GDM1 (cell line): ENCODE results near the gene CLPTM1L.

Experiments used
- DNase-seq: peaks from one replicate; lab custom pipeline; 2025; lab: John Stamatoyannopoulos, UW

The CLPTM1L gene, protein sequence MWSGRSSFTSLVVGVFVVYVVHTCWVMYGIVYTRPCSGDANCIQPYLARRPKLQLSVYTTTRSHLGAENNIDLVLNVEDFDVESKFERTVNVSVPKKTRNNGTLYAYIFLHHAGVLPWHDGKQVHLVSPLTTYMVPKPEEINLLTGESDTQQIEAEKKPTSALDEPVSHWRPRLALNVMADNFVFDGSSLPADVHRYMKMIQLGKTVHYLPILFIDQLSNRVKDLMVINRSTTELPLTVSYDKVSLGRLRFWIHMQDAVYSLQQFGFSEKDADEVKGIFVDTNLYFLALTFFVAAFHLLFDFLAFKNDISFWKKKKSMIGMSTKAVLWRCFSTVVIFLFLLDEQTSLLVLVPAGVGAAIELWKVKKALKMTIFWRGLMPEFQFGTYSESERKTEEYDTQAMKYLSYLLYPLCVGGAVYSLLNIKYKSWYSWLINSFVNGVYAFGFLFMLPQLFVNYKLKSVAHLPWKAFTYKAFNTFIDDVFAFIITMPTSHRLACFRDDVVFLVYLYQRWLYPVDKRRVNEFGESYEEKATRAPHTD

GRCh38 chr5:1344975-1345838 is at the start of gene CLPTM1L:
Gene CLPTM1L, minus strand, starts transcription at chr5:1345099. Its CDS starts 258 bp downstream, at chr5:1344841.
- peak; percentile 79 for DNase-seq

GRCh38 chr5:1393571-1394501 is 48.9 kb upstream of the CLPTM1L start:
- no peak for DNase-seq

DNA sequence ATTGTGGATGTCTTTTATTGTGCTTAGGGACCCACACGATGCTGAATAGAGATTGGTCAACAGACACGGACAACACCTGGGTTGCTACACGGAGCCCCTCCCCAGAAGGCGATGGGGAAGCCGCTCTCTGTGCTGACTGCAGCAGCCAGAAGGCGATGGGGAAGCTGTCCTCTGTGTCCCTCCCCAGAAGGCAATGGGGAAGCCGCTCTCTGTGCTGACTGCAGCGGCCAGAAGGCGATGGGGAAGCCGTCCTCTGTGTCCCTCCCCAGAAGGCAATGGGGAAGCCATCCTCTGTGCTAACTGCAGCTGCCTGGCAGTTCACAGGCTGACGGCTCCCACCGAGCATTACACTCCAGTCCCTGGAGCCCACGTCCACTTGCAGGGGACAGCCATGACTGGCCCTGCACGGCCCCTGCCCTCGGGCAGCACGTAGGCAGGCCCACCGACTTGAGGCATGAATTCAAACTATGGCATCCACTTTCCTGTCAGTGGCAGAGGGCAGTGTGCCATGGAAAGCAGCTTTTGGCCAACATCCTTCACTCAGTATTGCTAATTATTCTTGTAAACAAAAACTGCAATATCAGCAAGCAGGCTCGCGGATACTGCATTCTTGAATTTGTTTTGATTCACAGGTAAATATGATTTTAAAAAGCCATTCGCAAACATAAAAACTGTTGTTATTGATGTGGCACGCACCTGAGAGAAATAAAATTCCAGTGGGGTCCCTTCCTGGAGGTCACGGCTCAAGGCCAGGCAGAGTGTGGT is 48.1 kb upstream of the CLPTM1L start:
- no peak for DNase-seq

DNA sequence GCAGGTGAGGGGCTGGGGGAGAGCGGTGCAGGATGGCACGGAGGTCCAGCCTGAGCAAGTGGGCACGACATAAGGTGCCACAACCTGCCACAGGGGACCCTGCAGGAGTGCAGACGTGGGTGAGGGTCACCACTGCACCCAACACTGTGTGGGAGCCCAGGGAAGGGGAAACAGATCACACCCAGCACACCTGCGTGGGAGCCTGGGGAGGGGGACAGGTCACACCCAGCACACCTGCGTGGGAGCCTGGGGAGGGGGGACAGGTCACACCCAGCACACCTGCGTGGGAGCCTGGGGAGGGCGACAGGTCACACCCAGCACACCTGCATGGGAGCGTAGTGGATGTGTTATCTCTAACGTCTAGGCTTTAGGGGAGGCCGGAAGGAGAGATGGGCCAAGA is 47.4 kb upstream of the CLPTM1L start:
- no peak for DNase-seq

DNA sequence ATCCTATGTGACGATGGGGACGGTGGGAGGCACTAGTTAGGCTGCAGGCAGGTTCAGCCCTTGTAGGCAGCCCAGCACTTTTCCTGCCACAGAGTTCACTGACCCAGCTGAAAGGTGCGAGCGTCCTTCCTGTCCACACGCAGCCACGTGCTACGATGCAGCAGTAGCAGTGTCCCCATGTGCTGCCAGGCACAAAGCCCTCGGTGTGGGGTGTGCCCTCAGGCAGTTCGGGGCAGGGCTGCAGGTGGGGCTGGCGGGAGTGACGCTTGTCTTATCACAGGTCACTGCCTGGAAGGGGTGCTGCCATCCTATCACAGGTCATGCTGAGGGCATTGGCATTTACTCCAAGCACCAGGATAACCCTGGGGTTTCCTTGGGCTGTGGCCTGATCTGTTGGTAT is 46.8 kb upstream of the CLPTM1L start:
- DNase-seq, result no peak

DNA sequence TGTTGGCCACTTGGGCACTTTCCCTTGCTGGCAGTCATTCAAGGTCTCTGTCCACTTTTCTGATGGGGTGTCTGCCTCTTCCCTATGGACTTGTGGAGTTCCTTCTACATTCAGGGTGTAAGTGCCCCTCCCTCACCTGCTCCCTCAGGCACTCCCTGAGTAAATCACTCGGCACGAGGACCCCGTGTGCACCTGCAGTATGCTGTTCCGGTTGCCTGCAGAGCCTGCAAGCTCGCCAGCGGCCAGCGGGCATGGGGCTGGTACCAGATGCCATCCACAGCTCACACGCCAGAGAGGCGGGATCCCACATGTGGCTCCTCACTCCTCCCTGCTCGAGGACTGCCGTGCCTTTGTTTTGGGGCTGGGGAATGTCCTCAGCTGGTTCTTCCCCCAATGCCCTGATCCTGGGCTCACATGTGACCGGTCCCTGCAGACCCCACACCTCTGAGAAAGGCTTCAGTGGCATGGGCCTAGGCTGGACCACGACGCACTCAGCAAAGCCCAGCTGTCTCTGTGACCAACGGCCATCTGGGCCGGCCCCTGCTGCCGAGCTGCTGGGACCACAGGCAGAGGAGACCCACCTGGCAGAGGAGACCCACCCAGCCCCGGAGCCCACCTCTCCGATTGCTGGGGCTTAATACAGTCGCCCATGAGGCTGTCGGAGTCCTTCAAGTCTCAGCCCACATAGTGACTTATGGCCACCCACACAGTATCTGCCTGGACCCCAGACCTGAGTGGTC is 46.1 kb upstream of the CLPTM1L start:
- DNase-seq, result no peak

DNA sequence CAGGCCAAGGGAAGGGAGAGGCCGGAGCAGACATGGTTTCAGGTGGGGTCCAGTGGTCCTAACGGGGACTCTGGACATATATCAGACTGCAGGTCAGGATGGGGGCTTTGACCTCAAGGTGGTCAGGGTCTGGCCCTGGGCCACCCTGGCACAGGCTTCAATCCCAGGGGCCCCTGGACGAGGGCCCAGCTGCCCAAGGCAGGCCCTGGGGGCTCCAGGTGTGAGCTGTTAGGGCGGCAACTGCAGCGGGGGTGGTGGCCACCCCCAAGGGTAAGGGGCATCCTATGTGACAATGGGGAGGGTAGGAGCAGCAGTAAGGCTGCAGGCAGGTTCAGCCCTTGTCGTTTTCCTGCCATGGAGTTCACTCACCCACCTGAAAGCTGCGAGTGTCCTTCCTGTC is 45.4 kb upstream of the CLPTM1L start:
- no peak for DNase-seq

GRCh38 chr5:1388383-1388967 is 43.6 kb upstream of the CLPTM1L start:
- no peak for DNase-seq

- no peak for DNase-seq
These were observed 43.0 kb upstream of the CLPTM1L start for GRCh38 chr5:1387876-1388275.

DNA sequence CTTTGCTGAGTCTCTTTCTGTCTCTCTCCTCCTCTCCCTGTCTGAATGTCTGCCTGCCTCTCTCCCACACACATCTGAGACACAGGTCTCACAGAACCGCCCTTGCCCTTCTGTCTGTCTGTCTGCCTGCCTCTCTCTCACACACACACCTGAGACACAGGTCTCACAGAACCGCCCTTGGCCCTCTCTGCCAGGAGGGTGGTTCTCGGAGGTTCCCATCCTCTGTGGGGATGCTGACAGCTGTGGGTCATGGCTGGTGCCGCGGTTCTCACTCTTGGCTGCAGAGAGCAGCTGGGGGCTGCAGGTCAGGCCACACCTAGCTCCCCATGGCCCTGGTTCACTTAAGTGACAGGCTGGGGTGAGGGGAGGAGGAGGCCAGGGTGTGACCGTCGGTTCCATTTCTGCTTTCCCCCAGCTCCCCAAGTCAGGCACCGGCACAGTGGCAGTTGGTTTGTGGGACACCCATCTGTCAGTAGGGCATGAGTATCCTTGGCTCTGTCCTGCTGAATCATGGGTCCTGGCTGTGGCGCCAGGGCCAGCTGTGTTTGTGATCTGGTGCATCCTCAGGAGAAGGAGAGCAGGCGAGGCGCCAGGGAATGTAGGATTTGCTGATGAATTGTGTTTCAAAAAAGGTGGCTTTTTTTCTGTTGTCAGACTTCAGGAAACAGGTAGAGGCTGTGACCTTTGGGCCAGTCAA is 42.3 kb upstream of the CLPTM1L start:
- no peak for DNase-seq

DNA sequence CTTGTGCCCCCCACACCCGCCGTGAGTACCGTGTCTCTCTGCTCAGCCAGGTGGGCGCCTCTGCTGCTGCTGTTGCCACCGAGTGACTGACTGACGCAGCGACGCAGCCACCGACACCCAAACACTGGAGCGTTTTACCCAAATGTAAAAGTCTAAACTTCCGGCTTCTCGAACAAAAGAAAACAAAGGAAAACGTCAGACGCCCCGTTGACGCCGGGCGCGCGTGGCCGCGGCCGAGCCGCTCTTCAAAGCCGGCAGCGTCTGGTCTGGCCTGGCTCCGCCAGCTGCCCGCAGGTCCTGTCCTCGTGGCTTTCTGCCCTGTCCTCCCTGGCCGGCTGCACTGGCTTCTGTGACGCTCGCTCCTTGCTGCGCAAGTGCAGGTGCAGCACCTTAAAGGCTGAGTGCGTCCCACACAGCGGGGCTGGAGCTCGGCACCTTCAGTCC is 41.4 kb upstream of the CLPTM1L start:
- no peak for DNase-seq

DNA sequence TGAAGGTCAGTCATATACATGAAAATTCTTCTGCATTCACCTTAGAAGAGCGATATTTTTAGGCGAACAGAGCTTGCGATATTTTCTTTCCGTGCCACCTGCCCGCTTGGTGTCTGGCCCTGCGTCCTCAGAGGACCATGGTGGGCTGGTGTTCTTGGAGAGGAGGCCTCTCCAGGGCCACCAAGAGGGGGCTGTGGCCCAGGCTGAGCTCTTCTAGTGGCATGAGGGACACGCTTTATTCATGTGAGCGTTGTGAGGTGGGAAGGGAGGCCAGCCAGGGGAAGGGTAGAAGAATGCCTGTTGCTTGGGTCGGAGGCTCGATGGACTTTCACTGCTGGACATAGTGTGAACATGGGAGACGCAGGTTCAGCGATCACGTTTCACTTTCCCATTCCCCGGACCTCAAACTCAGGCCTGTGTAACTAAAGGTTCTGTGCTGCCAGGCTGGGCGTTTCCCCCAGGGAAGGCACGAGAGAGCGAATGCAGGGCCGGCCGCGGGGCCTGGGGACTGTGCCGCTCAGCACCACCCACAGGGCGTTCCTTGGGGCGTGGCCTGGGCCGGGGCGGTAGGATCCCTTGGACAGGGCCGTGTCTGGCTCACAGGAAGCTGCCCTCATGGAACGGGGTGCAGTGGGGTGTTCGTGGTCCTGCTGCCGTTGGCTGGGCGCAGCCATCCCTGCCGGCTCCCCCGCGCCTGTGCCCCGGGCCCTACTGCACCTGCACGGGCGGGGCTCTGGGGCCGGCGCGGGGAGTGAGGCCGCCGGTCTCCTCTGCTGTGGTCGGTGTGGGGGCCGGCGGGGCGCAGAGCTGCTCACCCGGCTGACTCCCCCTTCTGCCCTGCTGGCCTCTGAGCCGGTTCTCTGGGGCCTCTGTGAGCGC is 40.7 kb upstream of the CLPTM1L start:
- DNase-seq, result no peak

DNA sequence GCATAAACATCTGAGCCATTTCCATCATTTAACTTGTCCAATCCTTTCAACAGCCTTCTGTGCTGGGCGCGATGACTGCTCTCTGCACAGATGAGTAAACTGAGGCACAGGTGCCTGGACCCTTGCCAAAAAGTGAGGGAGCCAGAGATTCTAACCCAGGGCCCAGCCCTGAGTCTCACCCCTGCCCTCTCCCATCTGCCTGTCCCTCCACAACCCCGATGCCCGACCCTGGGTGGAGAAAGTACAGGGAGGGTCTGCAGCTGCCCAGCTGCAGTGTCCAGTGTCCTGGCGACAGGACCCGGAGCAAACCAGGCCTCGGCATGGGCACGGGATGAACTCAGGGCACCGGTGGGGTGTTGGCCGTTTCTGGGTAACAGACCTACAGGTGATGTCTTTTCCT is 39.6 kb upstream of the CLPTM1L start:
- no peak for DNase-seq

DNA sequence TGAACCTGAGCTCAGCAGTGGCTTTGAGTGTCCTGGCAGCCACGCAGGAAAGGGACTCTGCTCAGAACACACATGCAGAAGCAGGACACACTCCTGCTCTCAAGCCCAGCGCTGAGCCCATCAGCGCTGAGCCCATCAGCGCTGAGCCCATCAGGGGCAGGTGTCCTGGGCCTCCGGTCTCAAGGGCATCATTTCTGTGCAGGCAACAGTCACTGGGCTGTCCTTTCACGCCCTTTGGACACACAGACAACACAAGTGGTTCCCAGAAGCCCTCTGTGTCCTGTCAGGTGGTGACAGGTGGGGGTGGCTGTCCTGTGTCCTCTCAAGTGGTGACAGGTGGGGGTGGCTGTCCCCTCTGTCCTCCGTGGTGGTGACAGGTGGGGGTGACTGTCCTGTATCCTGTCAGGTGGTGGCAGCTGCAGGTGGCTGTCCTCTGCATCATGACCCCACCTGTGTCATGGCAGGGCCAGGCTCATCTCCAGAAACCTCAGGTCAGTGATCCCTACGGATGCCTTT is 39.0 kb upstream of the CLPTM1L start:
- DNase-seq, result no peak

DNA sequence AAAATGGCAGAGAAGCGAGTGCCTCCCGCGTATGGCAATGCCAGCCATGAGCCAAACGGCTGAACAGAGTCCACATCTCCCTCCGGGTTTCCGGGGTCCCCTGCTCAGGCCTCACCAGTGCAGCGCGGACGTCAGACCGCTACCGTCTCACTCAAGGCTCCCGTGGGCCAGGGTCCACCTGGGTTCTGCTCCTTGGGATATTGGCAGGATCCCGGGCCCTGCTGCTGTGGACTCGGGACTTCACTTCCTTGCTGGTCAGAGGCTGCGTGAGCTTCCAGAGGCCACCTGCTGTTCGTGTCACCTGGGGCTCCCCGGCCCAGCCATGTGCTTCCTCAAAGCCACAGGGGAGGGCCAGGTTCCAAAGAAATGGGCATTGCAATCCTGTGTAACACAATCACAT is 38.4 kb upstream of the CLPTM1L start:
- no peak for DNase-seq

DNA sequence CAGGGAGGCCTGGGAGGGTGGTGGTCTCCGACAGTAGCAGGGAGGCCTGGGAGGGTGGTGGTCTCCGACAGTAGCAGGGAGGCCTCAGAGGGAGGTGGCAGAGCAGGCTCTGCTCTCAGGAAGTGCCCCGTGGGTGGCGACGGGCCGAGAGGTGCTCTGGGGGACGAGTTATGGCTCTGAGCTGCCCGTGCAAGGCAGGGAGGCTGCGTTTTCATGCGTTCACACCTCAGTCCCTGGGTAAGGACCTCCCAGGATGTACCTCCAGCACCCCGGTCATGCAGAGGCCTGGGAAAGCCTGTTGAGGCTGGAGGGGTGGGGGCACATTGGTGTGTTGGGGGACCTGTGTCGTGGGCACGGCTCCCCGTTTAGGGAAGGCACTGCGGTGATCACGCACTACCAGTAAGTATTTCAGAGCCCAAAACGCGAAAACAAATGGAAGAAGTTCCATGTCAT is 37.4 kb upstream of the CLPTM1L start:
- DNase-seq, result no peak

DNA sequence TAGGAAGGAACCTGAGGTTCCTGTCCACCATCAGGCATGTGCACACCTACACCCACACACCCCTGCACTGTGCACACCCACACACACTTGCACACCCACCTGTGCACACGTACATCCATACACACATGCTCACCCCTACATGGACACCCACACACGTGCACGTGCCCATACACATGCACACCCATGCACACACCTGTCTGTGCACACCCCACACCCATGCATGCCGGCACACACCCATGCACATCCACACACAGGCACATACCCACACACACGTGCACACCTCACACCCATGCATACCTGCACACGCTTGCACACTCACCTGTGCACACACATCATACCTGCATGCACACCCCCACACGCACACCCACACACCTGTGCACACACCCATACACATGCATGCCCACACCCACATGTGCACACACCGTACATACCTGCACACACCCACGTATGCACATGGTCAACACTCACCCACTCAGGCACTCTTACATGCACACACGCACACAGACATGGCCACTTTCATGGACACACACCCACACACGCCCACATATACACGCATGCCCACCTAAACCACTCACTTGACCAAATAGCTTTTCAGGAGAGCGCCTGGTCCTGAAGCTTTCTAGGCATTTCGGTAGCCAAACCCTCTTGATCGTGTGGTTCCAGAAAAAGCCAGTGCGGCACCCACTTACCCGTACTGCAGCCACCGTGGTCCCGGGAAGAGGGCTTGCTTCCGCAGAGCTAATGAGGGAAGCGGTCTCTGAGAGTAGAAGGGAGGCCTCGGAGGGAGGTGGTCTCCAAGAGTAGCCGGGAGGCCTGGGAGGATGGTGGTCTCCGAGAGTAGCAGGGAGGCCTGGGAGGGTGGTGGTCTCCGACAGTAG is 36.7 kb upstream of the CLPTM1L start:
- no peak for DNase-seq
